ENCODE measurements around the gene ANTXR1.

- TF ChIP-seq, protein P1, sequence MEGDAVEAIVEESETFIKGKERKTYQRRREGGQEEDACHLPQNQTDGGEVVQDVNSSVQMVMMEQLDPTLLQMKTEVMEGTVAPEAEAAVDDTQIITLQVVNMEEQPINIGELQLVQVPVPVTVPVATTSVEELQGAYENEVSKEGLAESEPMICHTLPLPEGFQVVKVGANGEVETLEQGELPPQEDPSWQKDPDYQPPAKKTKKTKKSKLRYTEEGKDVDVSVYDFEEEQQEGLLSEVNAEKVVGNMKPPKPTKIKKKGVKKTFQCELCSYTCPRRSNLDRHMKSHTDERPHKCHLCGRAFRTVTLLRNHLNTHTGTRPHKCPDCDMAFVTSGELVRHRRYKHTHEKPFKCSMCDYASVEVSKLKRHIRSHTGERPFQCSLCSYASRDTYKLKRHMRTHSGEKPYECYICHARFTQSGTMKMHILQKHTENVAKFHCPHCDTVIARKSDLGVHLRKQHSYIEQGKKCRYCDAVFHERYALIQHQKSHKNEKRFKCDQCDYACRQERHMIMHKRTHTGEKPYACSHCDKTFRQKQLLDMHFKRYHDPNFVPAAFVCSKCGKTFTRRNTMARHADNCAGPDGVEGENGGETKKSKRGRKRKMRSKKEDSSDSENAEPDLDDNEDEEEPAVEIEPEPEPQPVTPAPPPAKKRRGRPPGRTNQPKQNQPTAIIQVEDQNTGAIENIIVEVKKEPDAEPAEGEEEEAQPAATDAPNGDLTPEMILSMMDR (conservative IDR thresholded peaks at IDR 0.05), result no peak
- no peak for TF ChIP-seq EZH2 (IDR thresholded peaks at IDR 0.05; ENCODE audit: low read depth)
These were observed 42.3 kb upstream of the ANTXR1 start for GRCh38 chr2:68970566-68971265.
